Right cardiac atrium (tissue), 5 donors: ENCODE results near the gene TIFAB. TPM values are rescaled to one million over a fixed set of nuclear protein-coding genes. Genes with fewer than 3 reads are reported as not detected.
"Not testable (repeated sequence)": the region's sequence is repeated elsewhere in the genome, so short reads cannot be mapped to it uniquely, and the experiment has no call there.

Source experiments
- ATAC-seq, 2 donors: fragments of 200-7000 bp; cut with Tn5 transposase; one replicate each; pipeline versions ENCODE4 v1.8.0 to v1.9.1; 2020; ENCODE audit warnings: moderate library complexity in 2 of 2, mild to moderate bottlenecking in 1 of 2
- DNase-seq, 3 donors: peaks; one replicate each; pipeline ENCODE4 v3.0.0-alpha.2; 2020
- H3K27ac ChIP-seq: one replicate; pipeline ENCODE4 v1.5.1; 2013; ENCODE audit warnings: mild to moderate bottlenecking, low read length, control low read depth, moderate library complexity
- H3K27me3 ChIP-seq: one replicate; pipeline ENCODE4 v1.6.1; 2013; ENCODE audit not compliant: control insufficient read depth, insufficient read depth
- H3K4me1 ChIP-seq: one replicate; pipeline ENCODE4 v1.6.1; 2013; ENCODE audit warnings: low read length; ENCODE audit not compliant: control insufficient read depth, insufficient read depth
- H3K4me3 ChIP-seq: one replicate; pipeline ENCODE4 v1.5.1; 2013; ENCODE audit warnings: low read length, control low read depth
- H3K9me3 ChIP-seq: one replicate; pipeline ENCODE4 v1.6.1; 2013; ENCODE audit warnings: low read length; ENCODE audit not compliant: control insufficient read depth
- WGBS: extraction: QIAGEN DNeasy Blood & Tissue Kit; methylation state at CpG from one replicate; pipeline ENCODE4 v1.1.7; 2013; 5-methylcytosine and 5-hydroxymethylcytosine counted together
- intact Hi-C, 4 donors: fragments of 100-400 bp; cut with DNase I; formaldehyde crosslinking; loops; one replicate each; pipeline versions ENCODE4 v1.11.0 to v1.14.0; 2022 to 2023
- long read RNA-seq, 4 donors: library from polyadenylated mRNA; unstranded; transcript quantifications; one replicate each; pipeline ENCODE4 v2.0.0, GENCODE V29; 2020 to 2021
- polyA plus RNA-seq: library from polyadenylated mRNA; stranded (reverse); fragments of 200-250 nt; gene quantifications from one replicate; pipeline ENCODE4 v1.2.3, GENCODE V29; 2013
- total RNA-seq, 4 donors: library from RNA; stranded (reverse); fragmentation: NEBNext Ultra II Directional; extraction: Animal tissue kit (Norgen Biotek cat#: 25700); gene quantifications; one replicate each; pipeline ENCODE4 v1.2.1, GENCODE V29; 2021
- donor health status: healthy with polysubstance abuse.
- donor health status: DM: no; HTN: yes; CAD: no.
- donor health status: DM: no; HTN: no; CAD: no.
- donor health status: DM: no; HTN: yes; CAD: no; lungs with severe emphysema.
- donor health status: DM: yes; HTN: yes; CAD: no.

The TIFAB gene, protein sequence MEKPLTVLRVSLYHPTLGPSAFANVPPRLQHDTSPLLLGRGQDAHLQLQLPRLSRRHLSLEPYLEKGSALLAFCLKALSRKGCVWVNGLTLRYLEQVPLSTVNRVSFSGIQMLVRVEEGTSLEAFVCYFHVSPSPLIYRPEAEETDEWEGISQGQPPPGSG
- total RNA-seq (not detected), polyA plus RNA-seq (not detected)
- long read RNA-seq, donor 1, result 0 reads
- long read RNA-seq, donor 2, result 0 reads
- long read RNA-seq, donor 3, result 0 reads
- long read RNA-seq, donor 4, result 0 reads

DNA sequence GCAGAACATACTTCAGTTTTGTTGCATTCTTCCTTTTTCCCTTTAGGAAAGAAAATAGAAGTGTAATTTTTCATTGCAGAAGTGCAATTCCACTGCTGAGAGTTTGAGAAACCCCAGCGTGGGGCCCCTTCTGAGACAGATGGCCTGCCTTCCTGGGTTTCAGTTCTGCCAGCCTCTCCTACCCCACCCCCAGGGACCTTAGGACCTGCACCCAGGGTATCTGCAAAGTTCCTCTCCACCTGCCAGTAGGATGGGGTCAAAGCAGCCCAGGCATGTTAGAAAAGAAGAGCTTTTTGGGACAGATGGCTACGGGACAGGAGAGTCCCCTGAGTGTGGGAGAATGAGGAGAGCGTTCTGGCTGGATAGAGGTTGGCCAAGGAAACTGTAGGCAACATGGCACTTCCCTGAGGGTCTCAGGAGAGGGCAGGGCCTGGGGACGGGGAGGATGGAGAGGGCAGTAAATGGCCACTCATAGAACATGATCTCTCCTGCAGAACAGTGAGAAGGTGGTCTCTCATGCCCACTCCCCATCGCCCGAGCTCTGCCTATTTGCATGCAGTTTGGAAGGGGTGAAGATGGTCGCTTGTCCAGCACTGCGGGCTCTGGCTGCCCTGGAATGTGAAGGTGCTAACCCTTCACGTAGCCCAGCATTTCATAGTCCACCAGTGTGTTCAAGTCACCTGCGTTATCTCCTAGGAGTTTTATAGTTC is at the start of gene TIFAB:
Gene TIFAB, minus strand, starts transcription at position 31 of the 710 bp plus-strand sequence. CDS start 2,412 bp downstream, outside the sequence.
- H3K27ac ChIP-seq, result no peak within 1 kb of the TSS
- DNase-seq, result no peak
- H3K27me3 ChIP-seq, result no peaks in the 10 kb centered on the region
- 83% methylated on average over 10 of the region's 10 CpGs for WGBS
- H3K4me3 ChIP-seq, result no peak within 1 kb of the TSS
- H3K9me3 ChIP-seq, result no peaks in the 10 kb centered on the region
- intact Hi-C loops, result no loop called here
- ATAC-seq, result no peak
- no peaks in the 10 kb centered on the region for H3K4me1 ChIP-seq

DNA sequence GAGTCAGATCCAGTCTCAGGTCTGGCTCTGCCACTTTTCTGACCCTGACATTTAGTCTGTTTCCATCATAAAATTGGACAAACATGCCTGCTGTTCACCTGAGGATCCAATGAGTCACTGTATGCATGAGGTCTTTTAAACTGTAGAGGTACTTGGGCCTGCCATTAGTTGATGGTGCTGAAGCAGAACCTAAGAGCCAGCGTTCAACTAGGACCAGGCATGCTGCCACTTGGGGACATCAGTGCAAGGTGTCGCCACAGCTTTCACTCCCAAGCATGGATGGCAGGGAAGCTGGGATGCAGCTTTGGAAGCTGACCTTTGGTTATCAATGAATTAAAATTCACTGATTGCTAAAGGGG is 46.5 kb upstream of the TIFAB start:
- no peaks in the 10 kb centered on the region for H3K4me1 ChIP-seq
- no peaks in the 10 kb centered on the region for H3K9me3 ChIP-seq
- intact Hi-C loops, result no loop called here
- WGBS, result 76% methylated on average over 2 of the region's 2 CpGs
- DNase-seq (no peak), ATAC-seq (no peak)
- H3K27me3 ChIP-seq, result peaks cover 2% of the 10 kb centered on the region
- no peak overlapping the region for H3K4me3 ChIP-seq
- H3K27ac ChIP-seq, result no peak overlapping the region

DNA sequence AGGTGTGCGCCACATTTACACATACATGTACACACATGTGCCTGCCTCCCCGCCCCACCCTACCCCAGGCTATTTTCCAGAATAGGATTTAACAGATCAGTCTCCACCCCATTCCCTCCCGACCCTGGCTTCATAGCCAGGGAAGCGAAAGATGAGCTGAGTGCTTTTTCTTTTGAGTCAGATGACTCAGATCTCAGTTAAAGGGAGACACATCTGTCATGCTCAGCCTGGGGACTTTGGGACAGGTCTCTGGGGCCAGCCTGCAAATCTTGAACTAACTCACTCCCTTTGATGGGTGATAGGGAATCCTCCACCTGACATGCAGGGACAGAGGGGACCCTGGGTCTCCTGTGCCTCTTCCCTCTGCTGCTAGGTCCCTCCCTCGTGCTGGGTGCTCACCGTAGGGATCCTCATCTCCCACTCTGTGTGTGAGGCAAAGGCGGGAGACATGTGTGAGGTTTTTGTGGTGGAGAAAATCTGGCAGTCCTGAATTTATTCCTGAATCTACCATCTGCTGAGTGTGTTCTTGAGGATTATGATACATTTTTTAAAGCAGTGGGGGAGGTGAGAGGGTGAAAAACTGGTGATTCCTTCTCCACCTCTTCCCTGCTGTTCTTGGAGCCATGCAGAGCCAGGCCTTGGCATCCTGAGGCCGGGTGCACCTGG is 46.0 kb upstream of the TIFAB start:
- peaks cover 2% of the 10 kb centered on the region for H3K27me3 ChIP-seq
- 70% methylated on average over 8 of the region's 8 CpGs for WGBS

DNA sequence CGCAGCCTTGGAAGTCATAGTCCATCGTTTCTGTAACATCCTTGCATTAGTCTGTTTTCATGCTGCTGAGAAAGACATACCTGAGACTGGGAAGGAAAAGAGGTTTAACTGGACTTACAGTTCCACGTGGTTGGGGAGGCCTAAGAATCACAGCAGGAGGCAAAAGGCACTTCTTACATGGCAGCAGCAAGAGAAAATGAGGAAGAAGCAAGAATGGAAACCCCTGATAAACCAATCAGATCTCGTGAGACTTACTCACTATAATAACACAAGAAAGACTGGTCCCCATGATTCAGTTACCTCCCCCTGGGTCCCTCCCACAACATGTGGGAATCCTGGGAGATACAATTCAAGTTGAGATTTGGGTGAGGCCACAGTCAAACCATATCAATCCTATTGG is 43.4 kb upstream of the TIFAB start:
- ATAC-seq, H3K4me1 ChIP-seq, H3K4me3 ChIP-seq, intact Hi-C loops, DNase-seq, H3K27ac ChIP-seq, H3K9me3 ChIP-seq, H3K27me3 ChIP-seq: not testable (repeated sequence)
- WGBS, result 80% methylated on average over 4 of the region's 4 CpGs

More for the DNA sequence above, 46.0 kb upstream of the TIFAB start:
- no peak for DNase-seq
- H3K4me3 ChIP-seq, result no peak overlapping the region
- no peaks in the 10 kb centered on the region for H3K9me3 ChIP-seq
- intact Hi-C loops, result no loop called here
- no peak overlapping the region for H3K27ac ChIP-seq
- ATAC-seq, result no peak
- H3K4me1 ChIP-seq, result no peaks in the 10 kb centered on the region

DNA sequence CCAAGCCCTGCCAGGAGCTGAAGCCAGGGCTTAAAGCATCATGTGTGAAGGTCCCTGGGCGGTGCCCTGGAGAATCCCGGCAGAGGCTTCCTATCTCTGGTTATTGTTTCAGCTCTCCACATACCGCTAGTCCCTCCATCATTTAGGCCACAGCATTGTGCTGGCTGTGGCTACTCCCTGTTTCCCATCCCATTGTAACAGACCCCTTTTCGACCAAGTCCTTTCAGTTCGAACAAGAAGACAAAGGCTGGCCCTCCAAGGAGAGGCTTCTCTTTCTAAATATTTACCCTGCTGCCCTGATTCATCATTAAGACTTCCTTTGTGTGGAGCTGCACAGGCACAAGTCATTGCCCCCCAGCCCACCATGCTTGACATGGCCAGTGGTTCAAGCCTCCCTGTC is 42.0 kb upstream of the TIFAB start:
- no peak for ATAC-seq
- Histone ChIP-seq H3K27ac (no peak overlapping the region), H3K4me3 (no peak overlapping the region), H3K4me1 (peaks cover 4% of the 10 kb centered on the region), H3K27me3 (no peaks in the 10 kb centered on the region), H3K9me3 (no peaks in the 10 kb centered on the region)
- no peak for DNase-seq
- intact Hi-C loops, result no loop called here
- 81% methylated on average over 5 of the region's 5 CpGs for WGBS

DNA sequence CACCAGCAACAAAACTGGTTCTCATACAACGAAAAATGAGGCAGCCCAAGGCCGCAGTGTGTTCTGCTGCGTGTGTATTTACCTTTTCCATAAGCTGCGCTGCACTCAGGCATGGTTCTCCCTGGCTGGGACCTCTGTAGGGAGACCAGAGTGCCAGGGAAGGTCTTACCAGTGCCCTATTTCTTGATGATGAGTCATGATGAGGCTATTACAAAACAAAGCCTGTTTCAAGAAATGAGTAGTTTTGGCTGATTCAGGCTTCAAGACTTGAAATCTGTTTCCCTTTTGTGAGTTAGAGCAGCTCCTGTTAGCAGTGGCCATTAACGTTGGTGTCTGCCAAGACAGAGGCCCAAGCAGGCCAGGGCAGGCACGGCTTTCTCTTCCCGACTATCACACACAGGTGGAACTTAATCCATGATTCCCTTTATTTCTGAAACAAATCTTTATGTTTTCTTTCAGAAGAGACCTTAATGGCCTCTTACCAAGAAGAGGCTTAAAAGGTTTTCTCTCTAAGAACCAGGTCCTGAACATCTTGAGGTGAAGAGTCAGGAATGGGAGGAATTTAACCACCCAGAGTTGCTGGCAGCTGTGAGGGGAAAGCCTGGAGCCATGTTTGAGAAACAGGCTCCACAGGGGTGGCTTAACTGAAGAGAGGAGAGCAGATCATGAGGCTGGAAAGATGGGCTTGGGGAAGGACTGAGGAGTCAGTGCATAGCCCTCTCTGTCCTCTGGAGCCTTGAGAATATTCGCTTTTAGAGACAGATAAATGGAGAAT is 41.4 kb upstream of the TIFAB start:
- H3K9me3 ChIP-seq, result no peaks in the 10 kb centered on the region
- no peak overlapping the region for H3K4me3 ChIP-seq
- intact Hi-C loops, result no loop called here
- no peak for DNase-seq
- 75% methylated on average over 8 of the region's 8 CpGs for WGBS
- no peak overlapping the region for H3K27ac ChIP-seq
- ATAC-seq, result peak in 1 of 2 donors; percentile 9
- H3K27me3 ChIP-seq, result no peaks in the 10 kb centered on the region
- H3K4me1 ChIP-seq, result peaks cover 6% of the 10 kb centered on the region

DNA sequence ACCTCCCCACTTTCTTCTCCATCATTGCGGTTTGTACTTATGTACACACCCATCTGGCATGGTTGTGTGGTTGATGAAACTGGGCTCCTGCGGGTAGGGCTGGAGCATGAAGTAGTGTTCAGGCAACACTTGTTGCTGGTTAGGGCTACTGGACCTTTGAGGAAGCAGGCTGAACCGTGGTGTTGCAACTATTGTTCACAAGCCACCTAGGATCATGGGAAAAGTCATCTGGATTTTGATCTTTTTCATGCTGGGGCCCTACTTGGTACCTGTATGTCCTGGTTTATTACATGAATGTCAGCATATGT is 40.1 kb upstream of the TIFAB start:
- ATAC-seq, result no peak

DNA sequence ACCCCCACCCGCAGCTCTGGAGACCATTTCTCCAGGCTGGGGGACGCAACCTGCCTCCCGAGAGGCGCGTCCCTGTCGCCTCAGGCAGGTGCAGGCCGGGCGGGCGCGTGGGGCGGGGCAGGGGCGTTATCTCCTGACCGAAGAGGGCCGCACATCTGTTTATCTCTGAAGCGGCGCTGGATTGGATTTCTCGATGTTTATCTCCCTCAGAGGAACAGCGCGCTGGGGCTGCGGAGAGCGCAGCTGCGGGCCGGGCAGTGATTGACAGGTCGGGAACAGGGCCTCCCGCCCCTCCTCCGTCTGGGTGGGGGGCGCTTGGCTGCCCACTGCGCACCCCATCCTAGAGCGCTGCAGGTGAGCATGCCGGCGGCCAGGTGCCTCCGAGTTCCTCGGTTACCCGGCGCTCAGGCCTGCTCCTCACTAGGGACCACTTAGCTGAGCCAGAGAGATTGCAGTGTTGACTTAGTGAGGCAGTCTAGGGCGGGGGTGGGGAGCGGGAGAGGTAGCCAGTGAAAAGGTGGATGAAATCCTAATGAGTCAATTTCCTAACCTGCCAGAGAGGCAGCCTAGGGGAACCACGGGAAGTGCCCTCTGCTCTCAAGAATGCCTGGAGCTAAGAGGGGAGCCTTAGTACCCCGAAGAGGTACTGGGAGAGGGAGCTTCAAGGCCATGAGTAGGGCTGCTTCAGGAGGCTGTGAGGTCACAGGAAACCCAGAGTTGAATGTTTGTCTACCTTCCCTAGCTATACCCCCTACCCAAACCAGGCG is 39.6 kb upstream of the TIFAB start:
- ATAC-seq (no peak), DNase-seq (no peak)
- Histone ChIP-seq H3K27me3 (no peaks in the 10 kb centered on the region), H3K9me3 (no peaks in the 10 kb centered on the region), H3K27ac (no peak overlapping the region), H3K4me1 (peaks cover 6% of the 10 kb centered on the region), H3K4me3 (no peak overlapping the region)
- WGBS, result 14% methylated on average over 40 of the region's 40 CpGs
- intact Hi-C loops, result no loop called here

More for the DNA sequence above, 40.1 kb upstream of the TIFAB start:
- Histone ChIP-seq H3K4me1 (peaks cover 6% of the 10 kb centered on the region), H3K27me3 (no peaks in the 10 kb centered on the region), H3K27ac (no peak overlapping the region), H3K4me3 (no peak overlapping the region), H3K9me3 (no peaks in the 10 kb centered on the region)
- WGBS, result 56% methylated on average over 3 of the region's 3 CpGs
- intact Hi-C loops, result no loop called here
- DNase-seq, result no peak

DNA sequence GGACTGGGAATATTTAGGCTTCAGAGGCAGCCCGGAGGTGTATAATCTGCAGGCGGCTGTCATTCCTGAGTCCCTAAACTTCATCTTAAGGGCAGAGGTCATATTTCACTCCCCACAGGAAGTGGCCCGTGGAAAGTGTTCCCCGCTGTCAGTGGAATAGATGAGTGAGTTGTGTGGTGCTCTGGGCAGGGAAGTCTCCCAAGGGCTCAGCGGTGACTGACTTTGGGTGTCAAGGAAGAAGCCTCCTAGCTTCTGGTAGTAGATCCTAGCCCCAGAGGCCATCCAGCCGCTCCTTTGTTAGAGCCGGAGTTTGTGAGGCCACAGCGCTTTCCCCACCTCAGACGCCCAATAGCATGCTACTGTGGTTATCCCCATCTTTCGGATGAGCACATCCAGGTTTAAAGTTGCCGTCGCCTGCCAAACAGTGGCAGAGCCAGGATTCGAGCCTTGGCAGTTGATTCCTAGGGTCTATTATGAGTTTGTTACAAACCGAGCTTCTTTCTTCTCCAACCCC is 38.9 kb upstream of the TIFAB start:
- Histone ChIP-seq H3K27ac (no peak overlapping the region), H3K9me3 (no peaks in the 10 kb centered on the region), H3K4me3 (no peak overlapping the region), H3K27me3 (no peaks in the 10 kb centered on the region), H3K4me1 (peaks cover 6% of the 10 kb centered on the region)
- intact Hi-C loops, result no loop called here
- no peak for DNase-seq
- WGBS, result 26% methylated on average over 14 of the region's 14 CpGs
- ATAC-seq, result no peak

DNA sequence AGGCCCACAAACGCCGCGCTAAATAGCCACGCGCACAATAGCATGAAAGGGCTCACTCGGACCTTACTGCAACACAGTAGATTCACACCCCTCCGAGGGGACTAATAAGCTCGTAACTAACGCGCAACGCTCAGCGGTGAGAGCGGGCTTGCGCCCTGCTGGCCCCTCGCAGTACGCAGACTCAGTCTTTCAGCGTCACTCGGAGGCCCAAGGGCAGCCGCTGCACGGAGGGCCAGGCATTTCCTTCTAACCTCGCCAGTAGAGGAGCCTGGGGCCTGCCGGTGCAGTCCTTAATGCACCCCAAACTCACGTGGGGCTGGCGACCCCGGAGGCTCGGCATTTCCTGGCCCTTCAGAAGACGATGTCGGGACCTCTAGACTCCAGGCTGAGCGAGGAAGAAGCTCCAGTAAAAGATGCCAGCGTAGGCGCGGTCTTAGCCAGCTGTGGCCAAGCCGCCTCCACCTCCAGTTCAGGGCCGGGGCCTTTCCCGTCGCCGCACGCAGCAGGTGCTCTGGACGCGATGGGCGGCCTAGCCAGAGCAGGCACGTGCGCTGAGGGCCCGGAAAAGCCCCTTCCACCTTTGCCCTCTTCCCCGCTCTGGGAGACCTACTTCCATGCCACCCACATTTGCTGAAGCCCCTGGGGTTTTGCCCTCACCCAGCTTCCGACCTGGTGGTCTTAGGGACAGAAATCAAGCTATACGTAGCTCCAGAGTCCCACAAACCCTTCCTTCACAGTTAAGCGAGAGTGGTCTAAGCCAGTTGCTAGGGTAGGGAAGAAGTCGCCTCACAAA is 38.3 kb upstream of the TIFAB start:
- DNase-seq (no peak), ATAC-seq (no peak)
- Histone ChIP-seq H3K4me1 (peaks cover 6% of the 10 kb centered on the region), H3K27me3 (no peaks in the 10 kb centered on the region), H3K4me3 (peak overlapping the region; percentile 7), H3K9me3 (no peaks in the 10 kb centered on the region), H3K27ac (no peak overlapping the region)
- intact Hi-C loops, result no loop called here
- WGBS, result 13% methylated on average over 49 of the region's 49 CpGs
